ENCODE results near the gene MRPL47. TPM values are rescaled to one million over a fixed set of nuclear protein-coding genes. Genes with fewer than 3 reads are reported as not detected.

MRPL47 gene
- total RNA-seq, 2 donors from 2014 or later, result 45.6 to 62.7 TPM

- H3K36me3 Mint-ChIP-seq, result peaks cover 11 to 36% of the 10 kb centered on the region in 2 donors
- DNase-seq (ENCODE audit: low spot score in 2 of 2), result peak in 1 of 2 donors; percentile 14
- no peaks in the 10 kb centered on the region for H3K9me3 Mint-ChIP-seq
- ATAC-seq, result peak; percentile 49 to 82
- peak overlapping the region; percentile 83 to 88 for H3K27ac Mint-ChIP-seq
Measured at GRCh38 chr3:179608931-179609720, 4.7 kb upstream of the MRPL47 start.

DNA sequence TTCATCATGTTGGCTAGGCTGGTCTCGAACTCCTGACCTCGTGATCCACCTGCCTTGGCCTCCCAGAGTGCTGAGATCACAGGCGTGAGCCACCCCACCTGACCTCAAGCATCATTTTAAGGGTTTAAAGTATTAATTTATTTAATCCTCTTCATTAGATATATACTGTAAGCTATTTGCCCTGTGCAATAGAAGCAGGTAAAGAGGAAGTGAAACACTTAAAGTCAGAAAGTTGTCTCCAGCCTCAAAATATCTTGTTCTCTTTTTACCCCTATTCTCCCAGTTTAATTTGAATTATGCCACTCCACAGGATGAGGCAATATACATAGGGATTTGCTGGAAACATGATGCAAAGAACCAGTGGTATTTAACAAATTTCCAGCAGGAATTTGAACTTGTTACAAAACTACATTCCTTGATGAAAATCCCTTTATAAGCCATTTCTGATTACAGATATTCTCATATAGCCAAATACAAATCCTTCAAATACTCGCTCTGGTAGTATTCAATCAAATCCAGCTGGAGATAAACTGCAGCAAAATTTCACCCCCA is 2.2 kb upstream of the MRPL47 start:
- Mint-ChIP-seq H3K36me3 (peaks cover 13 to 38% of the 10 kb centered on the region in 2 donors), H3K9me3 (no peaks in the 10 kb centered on the region), H3K27ac (peak overlapping the region; percentile 81 to 83)
- ATAC-seq (no peak), DNase-seq (ENCODE audit: low spot score in 2 of 2) (no peak)

- Mint-ChIP-seq H3K36me3 (peaks cover 13 to 28% of the 10 kb centered on the region in 2 donors), H3K27ac (peak overlapping the region; percentile 96 to 100)
- no peak for ATAC-seq
Measured at GRCh38 chr3:179603831-179604230, 607 bp downstream of the MRPL47 start.

DNA sequence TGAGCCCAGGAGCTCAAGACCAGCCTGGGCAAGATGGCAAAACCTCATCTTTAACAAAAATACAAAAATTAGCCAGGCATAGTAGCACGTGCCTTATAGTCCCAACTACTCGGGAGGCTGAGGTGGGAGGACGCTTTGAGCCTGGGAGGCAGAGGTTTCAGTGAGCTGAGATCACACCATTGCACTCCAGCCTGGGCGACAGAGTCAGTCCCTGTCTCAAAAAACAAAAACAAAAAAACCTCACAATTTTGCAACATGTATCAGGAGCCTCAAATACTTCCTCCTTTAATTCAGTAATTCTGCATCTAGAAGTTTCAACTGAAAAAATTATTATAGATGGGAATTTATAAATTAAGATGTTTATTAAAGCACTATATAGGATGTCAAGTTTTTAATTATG is 1.1 kb downstream of the MRPL47 start:
- Mint-ChIP-seq H3K27ac (peak overlapping the region; percentile 96 to 100), H3K9me3 (no peaks in the 10 kb centered on the region), H3K36me3 (peaks cover 13 to 28% of the 10 kb centered on the region in 2 donors)
- DNase-seq (ENCODE audit: low spot score in 2 of 2) (no peak), ATAC-seq (no peak)

More at GRCh38 chr3:179603831-179604230, 607 bp downstream of the MRPL47 start:
- no peaks in the 10 kb centered on the region for H3K9me3 Mint-ChIP-seq
- no peak for DNase-seq (ENCODE audit: low spot score in 2 of 2)

DNA sequence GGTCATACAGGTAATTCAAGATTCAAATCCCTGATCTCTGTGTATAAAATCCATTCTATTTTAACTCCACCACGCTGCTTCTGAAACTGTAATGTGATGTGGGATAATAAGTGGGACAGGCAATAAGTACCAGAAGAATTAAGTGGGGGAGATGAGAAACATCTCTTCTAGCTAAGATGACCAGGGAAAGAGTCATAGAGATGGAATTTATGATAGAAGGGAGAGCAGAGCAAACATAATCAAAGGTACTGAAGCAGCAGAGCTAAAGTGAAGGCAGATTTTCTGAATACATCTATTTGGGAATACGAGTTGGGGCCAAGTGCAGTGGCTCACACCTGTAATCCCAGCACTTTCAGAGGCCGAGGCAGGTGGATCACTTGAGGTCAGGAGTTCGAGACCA is 4.9 kb downstream of the MRPL47 start:
- Mint-ChIP-seq H3K9me3 (no peaks in the 10 kb centered on the region), H3K36me3 (peaks cover 6% of the 10 kb centered on the region in 2 donors), H3K27ac (no peak overlapping the region)
- no peak for ATAC-seq
- no peak for DNase-seq (ENCODE audit: low spot score in 2 of 2)

DNA sequence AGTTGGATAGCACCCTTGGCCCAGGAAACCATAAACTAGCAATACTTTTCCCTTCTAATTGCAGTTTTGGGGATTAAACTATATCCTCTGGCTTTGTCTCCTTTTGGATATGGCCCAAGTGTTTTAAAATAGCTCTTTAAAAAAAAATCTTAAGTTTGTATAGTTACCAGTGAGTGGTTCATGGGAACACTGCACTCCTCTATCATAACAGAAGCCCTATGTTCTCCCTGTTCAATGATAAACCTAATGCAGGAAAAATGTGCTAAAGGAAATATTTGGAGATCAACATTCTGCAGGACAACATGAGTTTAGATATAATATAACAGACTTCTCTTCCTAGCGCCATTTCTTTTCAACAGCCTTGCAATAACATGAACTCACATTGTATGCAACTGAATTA is 13.1 kb downstream of the MRPL47 start:
- no peaks in the 10 kb centered on the region for H3K9me3 Mint-ChIP-seq
- ATAC-seq, result no peak
- no peak for DNase-seq (ENCODE audit: low spot score in 2 of 2)
- no peak overlapping the region for H3K27ac Mint-ChIP-seq
- H3K36me3 Mint-ChIP-seq, result peaks cover 4 to 13% of the 10 kb centered on the region in 2 donors

GRCh38 chr3:179590669-179591068 is 13.8 kb downstream of the MRPL47 start:
- DNase-seq (ENCODE audit: low spot score in 2 of 2) (no peak), ATAC-seq (no peak)
- H3K27ac Mint-ChIP-seq, result peak overlapping the region in 1 of 2 donors; percentile 6
- no peaks in the 10 kb centered on the region for H3K9me3 Mint-ChIP-seq
- H3K36me3 Mint-ChIP-seq, result peaks cover 4 to 13% of the 10 kb centered on the region in 2 donors

DNA sequence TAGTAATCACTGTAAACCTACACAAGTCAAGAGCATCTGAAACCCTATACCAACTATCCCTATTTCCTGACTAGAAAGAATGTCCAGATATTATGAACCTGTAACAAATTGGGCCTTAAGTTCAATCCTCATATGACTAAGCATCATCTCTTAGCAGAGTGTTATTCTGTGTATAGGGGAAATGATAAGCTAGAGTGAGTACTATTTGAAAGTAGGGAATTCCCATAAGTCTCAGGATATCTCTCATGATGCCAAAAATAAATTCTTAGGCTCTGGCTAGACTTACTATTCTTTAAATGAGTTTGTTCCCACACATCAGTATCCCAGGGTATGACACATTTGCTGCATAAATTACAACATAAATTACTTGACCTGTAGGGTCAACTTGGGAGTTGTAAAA is 15.3 kb downstream of the MRPL47 start:
- peak; percentile 54 to 88 for ATAC-seq
- no peaks in the 10 kb centered on the region for H3K9me3 Mint-ChIP-seq
- DNase-seq (ENCODE audit: low spot score in 2 of 2), result no peak
- H3K36me3 Mint-ChIP-seq, result peaks cover 4 to 13% of the 10 kb centered on the region in 2 donors
- peak overlapping the region in 1 of 2 donors; percentile 27 for H3K27ac Mint-ChIP-seq

- DNase-seq (ENCODE audit: low spot score in 2 of 2), result no peak
- H3K9me3 Mint-ChIP-seq, result no peaks in the 10 kb centered on the region
- H3K36me3 Mint-ChIP-seq, result peaks cover 0 to 5% of the 10 kb centered on the region in 2 donors
- H3K27ac Mint-ChIP-seq, result peak overlapping the region in 1 of 2 donors; percentile 11
- ATAC-seq, result no peak
Measured at GRCh38 chr3:179580992-179581391, 23.4 kb downstream of the MRPL47 start.

GRCh38 chr3:179565496-179565895 is 38.9 kb downstream of the MRPL47 start:
- H3K9me3 Mint-ChIP-seq, result no peaks in the 10 kb centered on the region
- DNase-seq (ENCODE audit: low spot score in 2 of 2) (no peak), ATAC-seq (peak; percentile 17 to 43)
- peak overlapping the region; percentile 6 to 82 for H3K27ac Mint-ChIP-seq
- peaks cover 0 to 19% of the 10 kb centered on the region in 2 donors for H3K36me3 Mint-ChIP-seq

DNA sequence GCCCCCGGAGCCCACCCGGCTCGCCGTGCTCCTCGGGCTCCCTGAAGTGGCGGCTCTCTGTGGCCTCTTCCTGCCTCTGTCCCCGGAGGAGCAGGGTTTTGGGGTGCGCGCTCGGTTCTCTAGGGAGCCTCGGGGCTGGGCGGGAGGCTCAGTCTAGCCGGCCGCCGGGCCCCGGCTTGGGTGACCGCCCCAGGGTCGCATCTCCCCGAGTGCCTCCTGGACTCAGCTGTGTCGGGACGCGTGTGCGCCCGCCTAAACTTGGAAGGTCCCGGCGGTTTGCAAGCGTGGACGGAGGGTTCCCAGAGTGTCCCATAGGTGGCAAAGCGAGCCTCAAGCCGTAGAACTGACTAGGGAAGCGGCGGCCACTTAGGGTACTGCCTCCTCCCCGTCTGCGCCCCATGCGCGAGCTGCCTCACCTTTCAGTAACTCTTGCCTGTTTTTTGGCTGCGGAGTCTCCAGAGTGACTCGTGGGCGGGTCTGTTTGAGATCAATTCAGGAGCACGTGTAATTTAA is 41.1 kb downstream of the MRPL47 start:
- Mint-ChIP-seq H3K9me3 (no peaks in the 10 kb centered on the region), H3K36me3 (peaks cover 0 to 13% of the 10 kb centered on the region in 2 donors), H3K27ac (peak overlapping the region; percentile 81 to 97)
- ATAC-seq (peak; percentile 55 to 63), DNase-seq (ENCODE audit: low spot score in 2 of 2) (peak; percentile 73)

DNA sequence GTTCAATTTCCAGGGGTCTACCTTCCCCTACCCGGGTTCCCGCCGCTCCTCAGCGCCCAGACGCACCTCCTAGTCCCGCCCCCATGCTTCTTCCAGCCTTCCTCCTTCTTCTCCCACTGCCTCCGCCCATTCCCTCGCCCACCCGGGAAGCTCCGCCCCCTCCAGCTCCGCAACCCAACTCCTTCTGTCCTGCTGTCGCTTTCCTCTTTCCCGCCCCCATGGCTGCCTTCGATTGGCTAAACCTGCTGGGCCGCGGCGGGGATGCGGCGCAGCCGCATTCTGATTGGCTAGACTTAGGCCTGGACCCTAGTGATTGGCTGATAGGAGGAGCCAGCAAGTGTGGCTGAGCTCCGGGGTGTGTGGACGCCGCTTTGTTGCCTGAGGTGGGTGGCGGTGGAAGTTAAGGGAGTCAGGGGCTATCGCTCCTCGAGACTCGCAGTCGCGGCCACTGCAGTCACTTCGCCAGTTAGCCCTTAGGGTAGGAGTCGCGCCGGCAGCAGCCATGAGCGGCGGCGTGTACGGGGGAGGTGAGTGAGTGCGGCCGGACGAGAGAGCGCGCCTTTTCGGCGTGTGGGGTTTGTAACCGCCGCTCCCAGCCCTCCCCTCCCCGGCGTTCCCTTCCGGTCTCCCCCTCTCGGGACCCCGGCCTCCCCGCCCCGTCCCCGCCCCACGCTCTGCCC is 41.7 kb downstream of the MRPL47 start, which contains the start of gene ACTL6A:
ACTL6A (plus strand) TSS at position 336 of the 680 bp plus-strand sequence; CDS start at position 503, 167 bp downstream.
- Mint-ChIP-seq H3K9me3 (no peaks in the 10 kb centered on the region), H3K36me3 (peaks cover 0 to 13% of the 10 kb centered on the region in 2 donors), H3K27ac (peak within 1 kb of the TSS; percentile 81 to 98)
- peak; percentile 96 to 99 for DNase-seq (ENCODE audit: low spot score in 2 of 2)
- ATAC-seq, result peak; percentile 94

DNA sequence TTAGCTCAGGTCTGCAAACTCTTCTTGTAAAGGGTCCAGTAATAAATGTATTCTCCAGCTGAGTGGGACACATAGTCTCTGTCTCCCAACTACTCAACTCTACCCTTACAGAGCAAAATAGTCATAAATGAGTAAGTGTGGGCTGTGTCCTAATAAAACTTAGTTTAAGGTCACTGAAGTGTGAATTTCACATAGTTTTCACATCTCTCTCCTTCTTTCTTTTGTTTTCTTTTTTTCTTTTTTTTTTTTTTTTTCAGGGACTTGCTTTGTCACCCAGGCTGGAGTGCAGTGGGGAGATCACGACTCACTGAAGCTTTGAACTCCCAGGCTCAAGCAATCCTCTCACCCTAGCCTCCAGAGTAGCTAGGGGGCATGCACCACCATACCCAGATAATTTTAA is 43.6 kb downstream of the MRPL47 start:
- DNase-seq (ENCODE audit: low spot score in 2 of 2) (no peak), ATAC-seq (no peak)
- H3K36me3 Mint-ChIP-seq, result peaks cover 0 to 11% of the 10 kb centered on the region in 2 donors
- no peaks in the 10 kb centered on the region for H3K9me3 Mint-ChIP-seq
- no peak overlapping the region for H3K27ac Mint-ChIP-seq

GRCh38 chr3:179558742-179559364 is 45.6 kb downstream of the MRPL47 start:
- Mint-ChIP-seq H3K9me3 (no peaks in the 10 kb centered on the region), H3K27ac (no peak overlapping the region), H3K36me3 (peaks cover 0 to 5% of the 10 kb centered on the region in 2 donors)
- peak in 1 of 2 donors; percentile 48 for DNase-seq (ENCODE audit: low spot score in 2 of 2)
- ATAC-seq, result no peak

- no peaks in the 10 kb centered on the region for H3K36me3 Mint-ChIP-seq
- H3K9me3 Mint-ChIP-seq, result no peaks in the 10 kb centered on the region
- ATAC-seq, result no peak
Measured at GRCh38 chr3:179551349-179552105, 52.9 kb downstream of the MRPL47 start.

DNA sequence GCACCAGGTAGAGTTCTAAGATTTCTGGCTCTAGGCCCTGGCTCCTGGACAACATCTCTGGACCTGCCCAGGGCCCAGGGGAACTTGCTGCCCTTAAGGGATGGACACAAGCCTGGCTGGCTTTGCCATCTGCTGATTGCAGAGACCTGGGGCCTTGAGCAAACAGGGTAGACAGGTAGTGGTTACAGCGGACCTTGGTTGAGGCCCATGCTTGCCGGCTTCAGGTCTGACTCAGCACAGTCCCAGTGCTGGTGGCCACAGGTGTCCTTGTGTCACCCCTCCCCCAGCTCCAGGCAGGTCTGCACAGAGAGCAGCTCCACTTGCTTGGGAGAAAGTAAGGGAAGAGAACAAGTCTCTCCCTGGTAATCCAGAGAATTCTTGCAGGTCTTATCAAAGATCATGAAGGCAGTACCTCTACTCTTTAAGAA is 57.6 kb downstream of the MRPL47 start:
- no peak for ATAC-seq
- Mint-ChIP-seq H3K27ac (no peak overlapping the region), H3K9me3 (no peaks in the 10 kb centered on the region), H3K36me3 (no peaks in the 10 kb centered on the region)
- no peak for DNase-seq (ENCODE audit: low spot score in 2 of 2)

More at GRCh38 chr3:179551349-179552105, 52.9 kb downstream of the MRPL47 start:
- H3K27ac Mint-ChIP-seq, result no peak overlapping the region
- no peak for DNase-seq (ENCODE audit: low spot score in 2 of 2)
